GM12801 (cell line): Measurements from ENCODE around the gene KCNS3.

Source experiments
- CTCF ChIP-seq: IDR thresholded peaks from one replicate; pipeline ENCODE4 v1.5.1; 2011; ENCODE audit warnings: control low read depth; ENCODE audit not compliant: insufficient read length; ENCODE audit errors: extremely low read depth

KCNS3 gene

GRCh38 chr2:17918789-17919188 lies 40.3 kb downstream of the KCNS3 start:
- TF ChIP-seq CTCF: no peak

- TF ChIP-seq CTCF: no peak
These were observed 52.3 kb downstream of the KCNS3 start for GRCh38 chr2:17930773-17931172.

- no peak for TF ChIP-seq CTCF
These were observed 54.8 kb downstream of the KCNS3 start for GRCh38 chr2:17933256-17933655.

- TF ChIP-seq CTCF: no peak
These were observed 56.3 kb downstream of the KCNS3 start for GRCh38 chr2:17934721-17935120.

GRCh38 chr2:17935242-17935885 lies 56.9 kb downstream of the KCNS3 start:
- TF ChIP-seq CTCF: no peak

GRCh38 chr2:17936599-17936998 lies 58.1 kb downstream of the KCNS3 start:
- TF ChIP-seq CTCF: no peak

GRCh38 chr2:17940091-17940630 lies 61.7 kb downstream of the KCNS3 start:
- TF ChIP-seq CTCF: no peak
